K562 (cell line): ENCODE results near the gene BAZ2A. TPM values are rescaled to one million over a fixed set of nuclear protein-coding genes. Genes with fewer than 3 reads are reported as not detected.
A peak's percentile ranks its signal among the peaks of the same experiment; 100 is the strongest.

Source experiments
- ARID3B ChIP-seq: fragments of 250-450 bp; sonication (Bioruptor Pico); IDR thresholded peaks from 2 replicates; pipeline ENCODE4 v1.4.0; 2020; ENCODE audit warnings: borderline replicate concordance
- BCL6 ChIP-seq: fragments of 250-450 bp; sonication (Bioruptor Pico); IDR thresholded peaks from 2 replicates; pipeline ENCODE4 v1.4.0; 2020
- CHD7 ChIP-seq: fragments of 200-600 bp; sonication (generic); IDR thresholded peaks from one replicate; pipeline ENCODE4 v1.6.1; 2012; ENCODE audit warnings: mild to moderate bottlenecking, low read depth, low read length, inconsistent platforms
- DACH1 ChIP-seq: fragments of 450-650 bp; IDR thresholded peaks from 2 replicates; pipeline ENCODE4 v1.6.1; 2018; ENCODE audit not compliant: partially characterized antibody
- EHMT2 ChIP-seq: fragments of 450-650 bp; IDR thresholded peaks from 2 replicates; pipeline ENCODE4 v1.6.1; 2018; ENCODE audit warnings: antibody characterized with exemption
- FOXA1 ChIP-seq: fragments of 450-650 bp; IDR thresholded peaks from 2 replicates; pipeline ENCODE4 v1.6.1; 2016; ENCODE audit warnings: mild to moderate bottlenecking, borderline replicate concordance
- FOXJ2 ChIP-seq: fragments of 200-800 bp; sonication (Bioruptor generic); IDR thresholded peaks from 2 replicates; pipeline ENCODE4 v1.6.1; 2016; ENCODE audit warnings: missing genetic modification characterization, missing compliant biosample characterization
- FOXK2 ChIP-seq, 2 experiments: fragments of 450-650 bp; IDR thresholded peaks in 1 of 2; conservative IDR thresholded peaks in 1 of 2; 2 replicates each; pipeline ENCODE4 v1.6.1; 2016; ENCODE audit warnings: low read depth in 2 of 2, mild to moderate bottlenecking in 1 of 2
- GATAD2A ChIP-seq: fragments of 450-650 bp; IDR thresholded peaks from 2 replicates; pipeline ENCODE4 v1.6.1; 2017
- HOMEZ ChIP-seq: fragments of 250-450 bp; sonication (Bioruptor Pico); IDR thresholded peaks from 2 replicates; pipeline ENCODE4 v1.4.0; 2020; ENCODE audit warnings: mild to moderate bottlenecking, moderate library complexity
- IRF9 ChIP-seq: fragments of 450-650 bp; IDR thresholded peaks from 2 replicates; pipeline ENCODE4 v1.6.1; 2016; ENCODE audit warnings: missing biosample characterization, missing genetic modification characterization
- STAT5A ChIP-seq: IDR thresholded peaks from 2 replicates; pipeline ENCODE4 v1.6.1; 2012; ENCODE audit warnings: low read length, inconsistent platforms, borderline replicate concordance
- ZC3H4 ChIP-seq: sonication (generic); formaldehyde crosslinking; IDR thresholded peaks from 2 replicates; pipeline ENCODE4 v1.9.0; 2021; ENCODE audit warnings: missing genetic modification reagents, borderline replicate concordance
- ZFP1 ChIP-seq: fragments of 450-650 bp; formaldehyde crosslinking; IDR thresholded peaks from 2 replicates; pipeline ENCODE4 v1.4.0; 2020; ENCODE audit warnings: mild to moderate bottlenecking, mixed read lengths
- polyA plus RNA-seq, 8 experiments: library from polyadenylated mRNA; depleted of rRNA in 4 of 8; stranded (reverse) in 5 of 8; unstranded in 3 of 8; fragments of >200 nt; fragmentation: Nextera tagmentation in 2 of 8; fragmentation: Illumina TruSeq in 1 of 8; extraction: Ambion mirVana in 2 of 8; extraction: Trizol in 1 of 8; gene quantifications; 2 replicates each; pipeline versions ENCODE4 v1.2.1 to v1.2.3, GENCODE V29; 2011 to 2014; ENCODE audit warnings: inconsistent platforms in 1 of 8, missing spikeins in 1 of 8
- total RNA-seq, 7 experiments: library from RNA; depleted of rRNA in 6 of 7; stranded (reverse); fragments of >200 nt in 6 of 7; fragmentation: Illumina TruSeq in 2 of 7; extraction: Trizol in 2 of 7; gene quantifications; 2 replicates each; pipeline versions ENCODE4 v1.2.1 to v1.2.3, GENCODE V29; 2011 to 2021; ENCODE audit warnings: low replicate concordance in 1 of 7

BAZ2A gene
- total and polyA plus RNA-seq, 9 of the 15 experiments (the other 6 are each of a cell fraction or from before 2014, with no cell fraction given), result 4.5 to 86.4 (median 26.2) TPM

GRCh38 chr12:56630180-56630632 is at the start of gene BAZ2A (continued):
- TF ChIP-seq ARID3B (CRISPR knock-in tag), result no peak
- no peak for TF ChIP-seq CHD7
- TF ChIP-seq FOXA1, result no peak
- TF ChIP-seq ZFP1 (CRISPR knock-in tag), result no peak
- TF ChIP-seq IRF9, result no peak
- TF ChIP-seq BCL6 (CRISPR knock-in tag), result no peak
- TF ChIP-seq HOMEZ (CRISPR knock-in tag), result no peak
- TF ChIP-seq GATAD2A, result no peak
- TF ChIP-seq FOXJ2 (tag), result no peak
- peak; percentile 45; the same call in 1 of the 2 replicates for TF ChIP-seq STAT5A
- TF ChIP-seq FOXK2 (conservative IDR thresholded peaks at IDR 0.05 in 1 of 2, IDR thresholded peaks at IDR 0.05 in 1 of 2; ENCODE audit: low read depth in 2 of 2), result peak in 1 of 2 experiments; percentile 37; a peak in 1 of 4 replicates
- no peak for TF ChIP-seq EHMT2
- no peak for TF ChIP-seq DACH1
- no peak for TF ChIP-seq ZC3H4 (CRISPR knock-in tag)
